ENCODE results near the gene RXRA.

RXRA gene

DNA sequence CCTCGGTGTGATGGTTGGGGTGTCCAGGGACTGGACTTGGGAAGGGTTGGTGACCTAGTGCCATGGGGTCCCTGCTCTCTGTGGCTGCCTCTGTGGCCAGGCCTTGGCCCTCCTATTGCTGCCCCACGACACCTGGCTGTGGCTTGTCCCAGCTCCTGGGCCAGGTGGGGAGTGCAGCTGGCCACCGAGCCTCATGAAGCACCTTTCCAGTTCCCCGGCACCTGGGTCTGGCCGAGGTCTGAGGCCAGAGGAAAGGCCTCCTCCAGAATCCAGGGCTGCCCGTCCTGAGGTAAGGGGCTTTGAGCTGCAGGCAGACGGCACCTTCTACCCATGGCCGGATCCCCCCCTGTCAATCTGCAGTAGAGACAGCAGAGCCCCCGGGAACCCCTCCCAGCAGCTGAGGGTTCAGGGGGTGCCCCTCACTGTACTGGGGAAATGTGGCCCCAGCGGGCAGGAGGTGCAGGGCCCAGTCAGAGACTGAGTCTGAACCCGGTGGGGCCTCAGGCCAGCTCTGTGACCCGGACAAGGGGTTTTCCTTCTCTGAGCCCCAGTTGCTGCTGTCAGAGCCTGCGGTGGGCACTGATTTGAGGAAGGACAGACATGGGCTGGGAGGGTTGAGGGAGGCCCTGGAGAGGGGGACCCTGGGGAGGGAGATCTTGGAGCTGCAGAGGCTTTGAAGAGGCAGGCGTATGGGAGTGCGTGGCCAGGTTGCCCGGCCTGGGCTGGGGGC is 54.5 kb downstream of the RXRA start (continued):
- no peak for TF ChIP-seq ZNF155 (tag by site-specific recombination; IDR thresholded peaks at IDR 0.05)
- TF ChIP-seq ZNF426 (tag by site-specific recombination; IDR thresholded peaks at IDR 0.05), result no peak
- TF ChIP-seq YY2 (tag by site-specific recombination; IDR thresholded peaks at IDR 0.05), result no peak
- no peak for TF ChIP-seq ZNF701 (tag by site-specific recombination; IDR thresholded peaks at IDR 0.05)

DNA sequence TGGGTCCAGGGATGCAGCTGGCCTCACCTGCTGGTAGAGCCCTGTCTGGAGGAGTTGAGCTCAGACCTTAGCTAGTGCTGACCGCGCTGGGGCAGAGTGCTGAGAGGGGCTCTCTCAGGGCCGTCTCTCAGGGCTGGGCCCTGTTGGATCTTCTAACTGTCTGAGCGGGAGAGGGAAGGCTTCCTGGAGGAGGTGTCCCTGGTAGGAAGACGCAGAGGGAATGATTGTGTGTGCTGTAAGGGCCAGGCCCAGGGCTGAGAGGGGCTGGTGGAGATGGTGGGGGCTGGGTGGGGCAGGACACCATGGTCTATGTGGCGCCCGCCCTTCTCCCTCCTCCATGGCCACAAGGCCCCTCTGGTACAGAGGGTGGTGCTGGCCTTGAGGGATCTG is 55.0 kb downstream of the RXRA start:
- Histone ChIP-seq H3K4me3 (ENCODE audit: low read depth, low read length) (no peak overlapping the region), H3K4me1 (ENCODE audit: control insufficient read depth, insufficient read depth, low read length) (peaks cover 4% of the 10 kb centered on the region; the same call in 1 of the 2 replicates), H3K36me3 (ENCODE audit: control insufficient read depth in 2 of 2, insufficient read depth in 1 of 2, low read length in 2 of 2) (no peaks in the 10 kb centered on the region), H3K9me3 (ENCODE audit: control insufficient read depth, insufficient read depth, low read depth, low read length) (no peaks in the 10 kb centered on the region), H3K27ac (ENCODE audit: extremely low read depth, low read depth, low read length) (no peak overlapping the region)
- ChIA-PET POLR2A (no interaction called here), CTCF (no interaction called here)
- TF ChIP-seq KLF8 (tag by site-specific recombination; IDR thresholded peaks at IDR 0.05) (peak; percentile 14; the same call in 1 of the 2 replicates), ZNF580 (tag by site-specific recombination; IDR thresholded peaks at IDR 0.05) (no peak)

DNA sequence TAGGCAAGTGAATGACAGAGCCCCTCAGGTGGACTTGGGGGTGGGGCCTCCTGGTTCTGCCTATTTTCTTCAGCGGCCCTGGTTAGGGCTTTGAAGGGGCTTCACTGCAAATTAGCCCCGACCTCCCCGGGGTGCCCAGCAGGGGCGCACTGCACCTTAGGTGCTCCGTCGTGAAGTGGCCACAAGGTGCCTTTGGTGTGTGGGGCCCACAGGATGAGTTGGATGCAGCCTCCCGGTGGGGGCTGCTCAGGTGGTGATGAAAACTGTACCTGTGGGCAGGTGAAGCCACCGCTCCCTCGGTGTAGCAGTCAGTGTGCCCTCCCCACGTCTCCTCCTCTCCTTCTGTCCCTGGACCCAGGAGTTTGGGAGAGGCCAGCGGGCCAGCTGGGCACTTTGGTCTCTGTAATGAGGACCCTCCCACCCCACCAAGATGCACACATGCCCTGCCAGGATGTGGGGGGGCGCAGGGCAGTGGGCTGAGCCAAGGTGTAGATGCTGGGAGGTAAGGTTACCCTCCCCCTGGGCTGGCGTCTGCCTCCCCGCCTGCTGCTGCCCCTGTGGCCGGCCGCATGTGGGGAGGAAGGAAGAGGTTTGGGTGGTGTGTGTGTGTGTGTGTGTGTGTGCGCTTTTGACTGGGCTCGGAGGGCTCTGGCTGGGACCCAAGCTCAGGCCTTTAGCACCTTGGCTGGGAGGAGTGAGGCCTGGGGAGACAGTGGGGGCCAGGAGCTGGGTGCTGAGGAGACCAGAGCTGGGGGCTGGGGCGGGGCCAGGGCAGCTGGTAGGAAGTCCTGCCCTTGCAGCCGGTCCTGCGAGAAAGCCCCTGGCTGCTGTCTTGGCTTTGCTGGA is 55.6 kb downstream of the RXRA start:
- no peaks in the 10 kb centered on the region for H3K36me3 ChIP-seq (ENCODE audit: control insufficient read depth in 2 of 2, insufficient read depth in 1 of 2, low read length in 2 of 2)
- H3K27ac ChIP-seq (ENCODE audit: extremely low read depth, low read depth, low read length), result no peak overlapping the region
- H3K4me3 ChIP-seq (ENCODE audit: low read depth, low read length), result no peak overlapping the region
- no peaks in the 10 kb centered on the region for H3K9me3 ChIP-seq (ENCODE audit: control insufficient read depth, insufficient read depth, low read depth, low read length)
- ChIA-PET CTCF (no interaction called here), POLR2A (no interaction called here)
- H3K4me1 ChIP-seq (ENCODE audit: control insufficient read depth, insufficient read depth, low read length), result peaks cover 4% of the 10 kb centered on the region; the same call in 1 of the 2 replicates
- TF ChIP-seq, protein P1, sequence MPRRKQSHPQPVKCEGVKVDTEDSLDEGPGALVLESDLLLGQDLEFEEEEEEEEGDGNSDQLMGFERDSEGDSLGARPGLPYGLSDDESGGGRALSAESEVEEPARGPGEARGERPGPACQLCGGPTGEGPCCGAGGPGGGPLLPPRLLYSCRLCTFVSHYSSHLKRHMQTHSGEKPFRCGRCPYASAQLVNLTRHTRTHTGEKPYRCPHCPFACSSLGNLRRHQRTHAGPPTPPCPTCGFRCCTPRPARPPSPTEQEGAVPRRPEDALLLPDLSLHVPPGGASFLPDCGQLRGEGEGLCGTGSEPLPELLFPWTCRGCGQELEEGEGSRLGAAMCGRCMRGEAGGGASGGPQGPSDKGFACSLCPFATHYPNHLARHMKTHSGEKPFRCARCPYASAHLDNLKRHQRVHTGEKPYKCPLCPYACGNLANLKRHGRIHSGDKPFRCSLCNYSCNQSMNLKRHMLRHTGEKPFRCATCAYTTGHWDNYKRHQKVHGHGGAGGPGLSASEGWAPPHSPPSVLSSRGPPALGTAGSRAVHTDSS (tag by site-specific recombination; IDR thresholded peaks at IDR 0.05), result no peak
- no peak for TF ChIP-seq ZNF585B (tag by site-specific recombination; IDR thresholded peaks at IDR 0.05)
- TF ChIP-seq ZBTB20 (tag by site-specific recombination; IDR thresholded peaks at IDR 0.05), result no peak
- TF ChIP-seq, protein P2, sequence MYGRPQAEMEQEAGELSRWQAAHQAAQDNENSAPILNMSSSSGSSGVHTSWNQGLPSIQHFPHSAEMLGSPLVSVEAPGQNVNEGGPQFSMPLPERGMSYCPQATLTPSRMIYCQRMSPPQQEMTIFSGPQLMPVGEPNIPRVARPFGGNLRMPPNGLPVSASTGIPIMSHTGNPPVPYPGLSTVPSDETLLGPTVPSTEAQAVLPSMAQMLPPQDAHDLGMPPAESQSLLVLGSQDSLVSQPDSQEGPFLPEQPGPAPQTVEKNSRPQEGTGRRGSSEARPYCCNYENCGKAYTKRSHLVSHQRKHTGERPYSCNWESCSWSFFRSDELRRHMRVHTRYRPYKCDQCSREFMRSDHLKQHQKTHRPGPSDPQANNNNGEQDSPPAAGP (tag by site-specific recombination; IDR thresholded peaks at IDR 0.05), result no peak
- TF ChIP-seq ZNF114 (tag by site-specific recombination; IDR thresholded peaks at IDR 0.05), result no peak
- TF ChIP-seq ZNF837 (tag by site-specific recombination; IDR thresholded peaks at IDR 0.05), result no peak
- no peak for TF ChIP-seq MYNN (tag by site-specific recombination; IDR thresholded peaks at IDR 0.05; ENCODE audit: borderline replicate concordance)
- TF ChIP-seq ZFP37 (tag by site-specific recombination; IDR thresholded peaks at IDR 0.05), result no peak
- TF ChIP-seq ZNF791 (tag by site-specific recombination; IDR thresholded peaks at IDR 0.05), result no peak
- TF ChIP-seq, protein P3, sequence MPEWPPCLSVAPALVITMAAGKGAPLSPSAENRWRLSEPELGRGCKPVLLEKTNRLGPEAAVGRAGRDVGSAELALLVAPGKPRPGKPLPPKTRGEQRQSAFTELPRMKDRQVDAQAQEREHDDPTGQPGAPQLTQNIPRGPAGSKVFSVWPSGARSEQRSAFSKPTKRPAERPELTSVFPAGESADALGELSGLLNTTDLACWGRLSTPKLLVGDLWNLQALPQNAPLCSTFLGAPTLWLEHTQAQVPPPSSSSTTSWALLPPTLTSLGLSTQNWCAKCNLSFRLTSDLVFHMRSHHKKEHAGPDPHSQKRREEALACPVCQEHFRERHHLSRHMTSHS (tag by site-specific recombination; IDR thresholded peaks at IDR 0.05), result no peak
- TF ChIP-seq ZNF501 (tag by site-specific recombination; IDR thresholded peaks at IDR 0.05), result no peak
- no peak for TF ChIP-seq ZNF654 (tag by site-specific recombination; IDR thresholded peaks at IDR 0.05; ENCODE audit: low read depth)
- TF ChIP-seq ZNF664 (tag by site-specific recombination; IDR thresholded peaks at IDR 0.05), result no peak
- no peak for TF ChIP-seq ZNF146 (tag by site-specific recombination; IDR thresholded peaks at IDR 0.05)
- TF ChIP-seq ZNF184 (tag by site-specific recombination; IDR thresholded peaks at IDR 0.05), result no peak
- TF ChIP-seq ZNF112 (tag by site-specific recombination; IDR thresholded peaks at IDR 0.05), result no peak
- no peak for TF ChIP-seq ZBTB8A (tag by site-specific recombination; IDR thresholded peaks at IDR 0.05)
- TF ChIP-seq ZNF529 (tag by site-specific recombination; IDR thresholded peaks at IDR 0.05; ENCODE audit: insufficient replicate concordance), result no peak
- TF ChIP-seq ZBTB7A (tag by site-specific recombination; IDR thresholded peaks at IDR 0.05; ENCODE audit: low read depth), result no peak
- peak; percentile 68; the same call in 1 of the 2 replicates for TF ChIP-seq ZFP69B (tag by site-specific recombination; IDR thresholded peaks at IDR 0.05)
- no peak for TF ChIP-seq ZNF132 (tag by site-specific recombination; IDR thresholded peaks at IDR 0.05; ENCODE audit: borderline replicate concordance)
- TF ChIP-seq, protein P4, sequence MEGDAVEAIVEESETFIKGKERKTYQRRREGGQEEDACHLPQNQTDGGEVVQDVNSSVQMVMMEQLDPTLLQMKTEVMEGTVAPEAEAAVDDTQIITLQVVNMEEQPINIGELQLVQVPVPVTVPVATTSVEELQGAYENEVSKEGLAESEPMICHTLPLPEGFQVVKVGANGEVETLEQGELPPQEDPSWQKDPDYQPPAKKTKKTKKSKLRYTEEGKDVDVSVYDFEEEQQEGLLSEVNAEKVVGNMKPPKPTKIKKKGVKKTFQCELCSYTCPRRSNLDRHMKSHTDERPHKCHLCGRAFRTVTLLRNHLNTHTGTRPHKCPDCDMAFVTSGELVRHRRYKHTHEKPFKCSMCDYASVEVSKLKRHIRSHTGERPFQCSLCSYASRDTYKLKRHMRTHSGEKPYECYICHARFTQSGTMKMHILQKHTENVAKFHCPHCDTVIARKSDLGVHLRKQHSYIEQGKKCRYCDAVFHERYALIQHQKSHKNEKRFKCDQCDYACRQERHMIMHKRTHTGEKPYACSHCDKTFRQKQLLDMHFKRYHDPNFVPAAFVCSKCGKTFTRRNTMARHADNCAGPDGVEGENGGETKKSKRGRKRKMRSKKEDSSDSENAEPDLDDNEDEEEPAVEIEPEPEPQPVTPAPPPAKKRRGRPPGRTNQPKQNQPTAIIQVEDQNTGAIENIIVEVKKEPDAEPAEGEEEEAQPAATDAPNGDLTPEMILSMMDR (tag by site-specific recombination; IDR thresholded peaks at IDR 0.05), result peak; percentile 45; the same call in 1 of the 2 replicates

All from HEK293 (cell line).